Vagina (tissue), 2 donors: ENCODE results near the gene DPYSL5. TPM values are rescaled to one million over a fixed set of nuclear protein-coding genes. Genes with fewer than 3 reads are reported as not detected.

Experiments
- DNase-seq, 2 donors: peaks; one replicate each; pipeline ENCODE4 v3.0.0-alpha.2; 2017; ENCODE audit errors: extremely low spot score in 2 of 2
- H3K27ac ChIP-seq: fragments of 200-600 bp; sonication (generic); one replicate; pipeline ENCODE4 v1.5.1; 2019
- H3K27me3 ChIP-seq: fragments of 200-600 bp; sonication (generic); one replicate; pipeline ENCODE4 v1.5.1; 2019
- H3K36me3 ChIP-seq, 2 donors: fragments of 200-600 bp; sonication (generic); one replicate each; pipeline ENCODE4 v1.5.1; 2017 to 2019
- H3K4me1 ChIP-seq: fragments of 200-600 bp; sonication (generic); one replicate; pipeline ENCODE4 v1.5.1; 2019
- H3K4me3 ChIP-seq, 2 donors: fragments of 200-600 bp; sonication (generic); 1 replicate in 1 of 2; 2 replicates in 1 of 2; pipeline ENCODE4 v1.5.1; 2016 to 2019
- H3K9me3 ChIP-seq: fragments of 200-600 bp; sonication (generic); one replicate; pipeline ENCODE4 v1.5.1; 2019
- CTCF ChIP-seq, 3 experiments: fragments of 450-650 bp in 2 of 3; fragments of 200-600 bp in 1 of 3; sonication (generic) in 1 of 3; IDR thresholded peaks; one replicate each; pipeline ENCODE4 v1.5.1; 2017 to 2019; ENCODE audit warnings: antibody characterized with exemption in 3 of 3, mild to moderate bottlenecking in 2 of 3, moderate library complexity in 2 of 3
- POLR2A ChIP-seq, 2 donors: fragments of 450-650 bp; IDR thresholded peaks; one replicate each; pipeline ENCODE4 v1.6.1; 2017; ENCODE audit warnings: antibody characterized with exemption in 2 of 2, mild to moderate bottlenecking in 2 of 2, moderate library complexity in 2 of 2
- POLR2AphosphoS5 ChIP-seq, 2 donors: sonication (generic); formaldehyde crosslinking; IDR thresholded peaks; one replicate each; pipeline ENCODE4 v1.9.0; 2017; ENCODE audit warnings: antibody characterized with exemption in 2 of 2, mild to moderate bottlenecking in 2 of 2, low read depth in 1 of 2; ENCODE audit not compliant: insufficient read depth in 1 of 2
- intact Hi-C: fragments of 100-400 bp; cut with DNase I; formaldehyde crosslinking; loops from one replicate; pipeline ENCODE4 v1.15.1; 2023
- total RNA-seq: library from RNA; depleted of rRNA; stranded (reverse); fragments of >200 nt; gene quantifications from one replicate; pipeline ENCODE4 v1.2.3, GENCODE V29; 2016

The DPYSL5 gene
- total RNA-seq, 1 donor from 2014 or later: 0.74 TPM

DNA sequence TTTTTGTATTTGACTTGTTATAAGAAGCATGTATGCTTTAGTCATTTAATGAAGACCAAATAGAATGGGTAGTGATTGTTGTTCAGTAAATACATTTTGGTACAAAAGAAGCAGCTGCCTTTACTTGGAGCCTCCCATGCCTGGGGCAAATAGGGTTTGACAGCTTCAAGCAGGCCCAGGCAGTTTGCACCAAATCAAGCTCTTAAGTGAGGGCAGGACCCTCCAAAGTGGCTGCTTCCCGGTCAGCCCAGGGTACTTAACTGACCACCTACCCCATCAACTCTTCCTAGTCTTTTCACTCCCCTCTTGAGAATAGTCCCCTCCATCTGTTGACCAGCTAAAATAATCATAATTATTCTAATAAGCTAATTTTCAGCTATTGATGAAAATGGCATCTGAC is 127.7 kb downstream of the DPYSL5 start:
- no peaks in the 10 kb centered on the region for H3K27me3 ChIP-seq
- TF ChIP-seq POLR2AphosphoS5 (IDR thresholded peaks at IDR 0.05; ENCODE audit: insufficient read depth in 1 of 2, low read depth in 1 of 2) (no peak), CTCF (IDR thresholded peaks at IDR 0.05) (no peak), POLR2A (IDR thresholded peaks at IDR 0.05) (no peak)
- H3K27ac ChIP-seq: no peak overlapping the region
- intact Hi-C loops: no loop called here
- H3K9me3 ChIP-seq: no peaks in the 10 kb centered on the region
- DNase-seq: no peak
- H3K4me1 ChIP-seq: peaks cover 25% of the 10 kb centered on the region
- no peaks in the 10 kb centered on the region for H3K36me3 ChIP-seq
- no peak overlapping the region for H3K4me3 ChIP-seq

GRCh38 chr2:26976237-26976636 is 128.3 kb downstream of the DPYSL5 start:
- TF ChIP-seq POLR2AphosphoS5 (IDR thresholded peaks at IDR 0.05; ENCODE audit: insufficient read depth in 1 of 2, low read depth in 1 of 2) (no peak), POLR2A (IDR thresholded peaks at IDR 0.05) (no peak), CTCF (IDR thresholded peaks at IDR 0.05) (no peak)
- Histone ChIP-seq H3K27ac (no peak overlapping the region), H3K4me3 (no peak overlapping the region), H3K4me1 (peaks cover 21% of the 10 kb centered on the region), H3K36me3 (no peaks in the 10 kb centered on the region), H3K9me3 (no peaks in the 10 kb centered on the region), H3K27me3 (no peaks in the 10 kb centered on the region)
- intact Hi-C loops: no loop called here
- DNase-seq: no peak

DNA sequence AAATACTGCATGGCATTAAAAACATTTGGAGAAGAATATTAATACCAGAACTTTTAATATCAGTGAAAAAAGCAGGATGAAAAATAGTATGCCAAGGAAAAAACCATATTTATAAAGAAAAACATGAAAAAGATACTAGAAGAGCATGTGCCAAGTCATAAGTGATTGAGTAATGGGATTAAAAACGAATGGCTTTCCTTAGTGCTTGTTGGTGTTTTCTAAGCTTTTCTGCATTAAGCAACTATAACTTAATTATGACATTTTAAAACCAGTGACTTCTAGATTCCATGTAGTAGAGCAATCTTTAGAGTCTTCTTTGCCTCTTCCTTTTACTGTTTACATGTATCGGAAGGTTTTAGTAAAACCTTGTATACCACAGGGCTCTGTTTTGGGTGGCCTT is 129.1 kb downstream of the DPYSL5 start:
- H3K27ac ChIP-seq: no peak overlapping the region
- no peaks in the 10 kb centered on the region for H3K36me3 ChIP-seq
- intact Hi-C loops: no loop called here
- H3K4me1 ChIP-seq: peaks cover 15% of the 10 kb centered on the region
- H3K27me3 ChIP-seq: no peaks in the 10 kb centered on the region
- no peak overlapping the region for H3K4me3 ChIP-seq
- DNase-seq: no peak
- no peaks in the 10 kb centered on the region for H3K9me3 ChIP-seq
- TF ChIP-seq POLR2AphosphoS5 (IDR thresholded peaks at IDR 0.05; ENCODE audit: insufficient read depth in 1 of 2, low read depth in 1 of 2): no peak
- TF ChIP-seq POLR2A (IDR thresholded peaks at IDR 0.05): no peak
- no peak for TF ChIP-seq CTCF (IDR thresholded peaks at IDR 0.05)

DNA sequence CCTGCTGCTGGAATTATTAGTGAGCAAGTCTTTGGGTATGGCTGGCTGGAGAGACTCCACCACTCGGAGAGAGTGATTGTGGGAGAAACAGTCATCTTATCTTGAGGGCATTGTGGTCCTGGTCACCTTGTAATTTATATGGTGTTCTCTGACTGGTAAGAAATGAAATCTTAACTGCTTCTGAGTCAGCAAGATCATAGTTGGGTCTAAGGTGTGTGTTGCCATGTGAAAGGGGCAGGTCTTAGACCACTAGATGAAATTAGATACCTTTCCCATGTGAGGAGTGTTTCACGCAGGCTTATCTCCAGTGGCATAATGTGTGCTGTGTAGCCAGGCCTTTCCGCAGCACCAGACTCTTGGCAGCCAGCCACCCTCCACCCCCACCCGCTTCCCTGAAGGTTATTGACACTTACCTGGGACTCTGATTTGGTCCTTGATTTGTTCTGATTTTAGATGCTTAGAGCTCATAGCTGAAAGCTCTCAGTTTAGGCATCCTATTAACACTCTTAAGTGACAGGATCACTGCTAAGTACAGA is 130.2 kb downstream of the DPYSL5 start:
- no peaks in the 10 kb centered on the region for H3K36me3 ChIP-seq
- TF ChIP-seq POLR2A (IDR thresholded peaks at IDR 0.05) (no peak), POLR2AphosphoS5 (IDR thresholded peaks at IDR 0.05; ENCODE audit: insufficient read depth in 1 of 2, low read depth in 1 of 2) (no peak), CTCF (IDR thresholded peaks at IDR 0.05) (no peak)
- H3K4me3 ChIP-seq: no peak overlapping the region
- no peak for DNase-seq
- H3K4me1 ChIP-seq: peaks cover 18% of the 10 kb centered on the region
- intact Hi-C loops: no loop called here
- H3K9me3 ChIP-seq: no peaks in the 10 kb centered on the region
- no peaks in the 10 kb centered on the region for H3K27me3 ChIP-seq
- H3K27ac ChIP-seq: no peak overlapping the region

GRCh38 chr2:26979741-26980140 is 131.8 kb downstream of the DPYSL5 start:
- Histone ChIP-seq H3K4me1 (peaks cover 18% of the 10 kb centered on the region), H3K27ac (no peak overlapping the region), H3K27me3 (no peaks in the 10 kb centered on the region), H3K36me3 (no peaks in the 10 kb centered on the region), H3K9me3 (no peaks in the 10 kb centered on the region), H3K4me3 (no peak overlapping the region)
- TF ChIP-seq CTCF (IDR thresholded peaks at IDR 0.05) (no peak), POLR2AphosphoS5 (IDR thresholded peaks at IDR 0.05; ENCODE audit: insufficient read depth in 1 of 2, low read depth in 1 of 2) (no peak), POLR2A (IDR thresholded peaks at IDR 0.05) (no peak)
- intact Hi-C loops: no loop called here
- DNase-seq: no peak
